ENCODE data around the gene ZNF865.

Gene ZNF865

GRCh38 chr19:55658846-55659459, 53.5 kb downstream of the ZNF865 start:
- TF ChIP-seq CTCF (IDR thresholded peaks at IDR 0.05; ENCODE audit: borderline replicate concordance, control extremely low read depth, extremely low read depth, insufficient read depth, missing control alignments), result no peak
- no peak for DNase-seq (ENCODE audit: low spot score)
- in situ Hi-C loops (cut with MboI; ENCODE audit: low sequenced_read_pairs, unreplicated experiment), result no loop called here

- in situ Hi-C loops (cut with MboI; ENCODE audit: low sequenced_read_pairs, unreplicated experiment), result no loop called here
Observed at GRCh38 chr19:55659822-55660221, 54.4 kb downstream of the ZNF865 start.

GRCh38 chr19:55660404-55660803, 55.0 kb downstream of the ZNF865 start:
- TF ChIP-seq CTCF (IDR thresholded peaks at IDR 0.05; ENCODE audit: borderline replicate concordance, control extremely low read depth, extremely low read depth, insufficient read depth, missing control alignments), result no peak
- in situ Hi-C loops (cut with MboI; ENCODE audit: low sequenced_read_pairs, unreplicated experiment), result no loop called here
- DNase-seq (ENCODE audit: low spot score), result no peak

More at GRCh38 chr19:55659822-55660221, 54.4 kb downstream of the ZNF865 start:
- no peak for TF ChIP-seq CTCF (IDR thresholded peaks at IDR 0.05; ENCODE audit: borderline replicate concordance, control extremely low read depth, extremely low read depth, insufficient read depth, missing control alignments)
- DNase-seq (ENCODE audit: low spot score), result no peak

- in situ Hi-C loops (cut with MboI; ENCODE audit: low sequenced_read_pairs, unreplicated experiment), result no loop called here
- no peak for TF ChIP-seq CTCF (IDR thresholded peaks at IDR 0.05; ENCODE audit: borderline replicate concordance, control extremely low read depth, extremely low read depth, insufficient read depth, missing control alignments)
Observed at GRCh38 chr19:55660991-55661390, 55.5 kb downstream of the ZNF865 start.

GRCh38 chr19:55661826-55662225, 56.4 kb downstream of the ZNF865 start:
- TF ChIP-seq CTCF (IDR thresholded peaks at IDR 0.05; ENCODE audit: borderline replicate concordance, control extremely low read depth, extremely low read depth, insufficient read depth, missing control alignments), result no peak
- DNase-seq (ENCODE audit: low spot score), result no peak
- in situ Hi-C loops (cut with MboI; ENCODE audit: low sequenced_read_pairs, unreplicated experiment), result no loop called here

More at GRCh38 chr19:55660991-55661390, 55.5 kb downstream of the ZNF865 start:
- no peak for DNase-seq (ENCODE audit: low spot score)

GRCh38 chr19:55663846-55664536, 58.5 kb downstream of the ZNF865 start:
- DNase-seq (ENCODE audit: low spot score), result no peak
- no peak for TF ChIP-seq CTCF (IDR thresholded peaks at IDR 0.05; ENCODE audit: borderline replicate concordance, control extremely low read depth, extremely low read depth, insufficient read depth, missing control alignments)
- in situ Hi-C loops (cut with MboI; ENCODE audit: low sequenced_read_pairs, unreplicated experiment), result no loop called here
